ENCODE measurements around the gene NCOA1. TPM values are rescaled to one million over a fixed set of nuclear protein-coding genes. Genes with fewer than 3 reads are reported as not detected.

The NCOA1 gene
- total RNA-seq, 1 experiment from 2014 or later, result 15.4 TPM

- ChIA-PET POLR2A (no interaction called here), CTCF (interaction anchor here (0.6 kb wide), 1 partner anchor 674 kb away, joined by 4 read pairs; no protein-coding TSS in a partner anchor)
- Mint-ChIP-seq H3K27ac (ENCODE audit: low read depth, unreplicated experiment) (no peak overlapping the region), H3K4me3 (ENCODE audit: unreplicated experiment) (no peak overlapping the region), H3K36me3 (ENCODE audit: insufficient read depth, unreplicated experiment) (no peaks in the 10 kb centered on the region), H3K9me3 (ENCODE audit: unreplicated experiment) (no peaks in the 10 kb centered on the region), H3K4me1 (ENCODE audit: insufficient read depth, unreplicated experiment) (no peaks in the 10 kb centered on the region), H3K27me3 (ENCODE audit: insufficient read depth, unreplicated experiment) (no peaks in the 10 kb centered on the region)
- TF ChIP-seq CTCF (IDR thresholded peaks at IDR 0.05; ENCODE audit: unreplicated experiment), result no peak
- BruUV-seq (replicated peaks), result no TSS peak
- no peak for DNase-seq (ENCODE audit: unreplicated experiment)
- intact Hi-C loops (cut with micrococcal nuclease), result no loop called here
Measured at GRCh38 chr2:24658531-24659202, 167.6 kb downstream of the NCOA1 start.

DNA sequence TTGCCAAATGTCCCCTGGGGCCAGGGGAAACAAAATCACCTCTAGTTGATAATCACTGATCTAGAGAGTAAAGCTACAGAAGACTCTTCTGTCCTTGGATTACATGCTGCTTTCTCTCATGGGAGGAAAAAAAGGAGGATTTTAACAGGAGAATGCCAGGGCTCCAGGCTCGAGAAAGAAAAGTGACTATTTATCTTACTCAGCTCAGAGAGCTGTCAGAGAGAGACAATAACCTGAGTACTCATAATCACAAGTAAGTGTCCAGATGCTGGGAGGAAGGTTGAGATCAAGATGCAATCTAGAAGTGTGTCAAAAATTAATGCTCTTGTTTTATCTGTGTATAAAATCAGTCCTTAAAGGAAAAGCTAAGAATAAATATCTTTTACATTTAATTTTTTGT lies 168.8 kb downstream of the NCOA1 start:
- Mint-ChIP-seq H3K27ac (ENCODE audit: low read depth, unreplicated experiment) (no peak overlapping the region), H3K36me3 (ENCODE audit: insufficient read depth, unreplicated experiment) (no peaks in the 10 kb centered on the region), H3K4me3 (ENCODE audit: unreplicated experiment) (no peak overlapping the region), H3K4me1 (ENCODE audit: insufficient read depth, unreplicated experiment) (no peaks in the 10 kb centered on the region), H3K9me3 (ENCODE audit: unreplicated experiment) (no peaks in the 10 kb centered on the region), H3K27me3 (ENCODE audit: insufficient read depth, unreplicated experiment) (no peaks in the 10 kb centered on the region)
- TF ChIP-seq CTCF (IDR thresholded peaks at IDR 0.05; ENCODE audit: unreplicated experiment), result no peak
- no TSS peak for BruUV-seq (replicated peaks)
- no peak for DNase-seq (ENCODE audit: unreplicated experiment)
- ChIA-PET CTCF (interaction anchor here (0.5 to 1.0 kb wide), 2 partner anchors 28 to 166 kb away, joined by 3 to 4 read pairs; no protein-coding TSS in a partner anchor), POLR2A (no interaction called here)
- intact Hi-C loops (cut with micrococcal nuclease), result no loop called here

DNA sequence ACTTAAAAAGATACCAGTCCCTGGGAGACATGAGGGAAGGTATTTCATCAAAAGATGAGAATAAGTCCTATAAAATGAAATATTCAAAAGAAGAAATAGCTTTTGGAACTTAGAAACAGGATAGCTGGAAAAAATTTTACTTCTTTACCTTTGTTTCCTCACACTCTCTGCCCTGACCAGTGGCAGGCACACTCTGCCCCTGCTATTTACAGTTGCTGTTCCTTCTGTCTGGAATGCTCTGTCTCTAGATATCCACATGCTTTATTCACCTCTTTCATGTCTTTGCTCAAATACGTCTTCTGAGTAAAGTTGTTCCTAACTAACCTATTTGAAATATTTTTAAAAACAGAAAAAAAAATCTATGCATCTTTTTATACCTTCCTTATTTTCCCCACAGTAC lies 176.5 kb downstream of the NCOA1 start:
- Mint-ChIP-seq H3K4me3 (ENCODE audit: unreplicated experiment) (no peak overlapping the region), H3K27ac (ENCODE audit: low read depth, unreplicated experiment) (no peak overlapping the region), H3K36me3 (ENCODE audit: insufficient read depth, unreplicated experiment) (peaks cover 7% of the 10 kb centered on the region), H3K9me3 (ENCODE audit: unreplicated experiment) (no peaks in the 10 kb centered on the region), H3K27me3 (ENCODE audit: insufficient read depth, unreplicated experiment) (no peaks in the 10 kb centered on the region), H3K4me1 (ENCODE audit: insufficient read depth, unreplicated experiment) (no peaks in the 10 kb centered on the region)
- ChIA-PET POLR2A (interaction anchor here (1.2 kb wide), 1 partner anchor 35 kb away, joined by 3 read pairs; no protein-coding TSS in a partner anchor), CTCF (interaction anchor here (0.7 kb wide), 1 partner anchor 258 kb away, joined by 4 read pairs; no protein-coding TSS in a partner anchor)
- no peak for TF ChIP-seq CTCF (IDR thresholded peaks at IDR 0.05; ENCODE audit: unreplicated experiment)
- intact Hi-C loops (cut with micrococcal nuclease), result no loop called here
- no TSS peak for BruUV-seq (replicated peaks)
- no peak for DNase-seq (ENCODE audit: unreplicated experiment)

- H3K36me3 Mint-ChIP-seq (ENCODE audit: insufficient read depth, unreplicated experiment), result peaks cover 7% of the 10 kb centered on the region
- BruUV-seq (replicated peaks), result no TSS peak
- ChIA-PET CTCF (no interaction called here), POLR2A (no interaction called here)
- no peak for DNase-seq (ENCODE audit: unreplicated experiment)
- H3K27me3 Mint-ChIP-seq (ENCODE audit: insufficient read depth, unreplicated experiment), result no peaks in the 10 kb centered on the region
- H3K4me3 Mint-ChIP-seq (ENCODE audit: unreplicated experiment), result no peak overlapping the region
- no peak overlapping the region for H3K27ac Mint-ChIP-seq (ENCODE audit: low read depth, unreplicated experiment)
- H3K4me1 Mint-ChIP-seq (ENCODE audit: insufficient read depth, unreplicated experiment), result no peaks in the 10 kb centered on the region
- H3K9me3 Mint-ChIP-seq (ENCODE audit: unreplicated experiment), result no peaks in the 10 kb centered on the region
- intact Hi-C loops (cut with micrococcal nuclease), result no loop called here
- TF ChIP-seq CTCF (IDR thresholded peaks at IDR 0.05; ENCODE audit: unreplicated experiment), result no peak
Measured at GRCh38 chr2:24671230-24671629, 180.2 kb downstream of the NCOA1 start.

Measured in MCF 10A (cell line).